OCI-LY7 (cell line): ENCODE measurements around the gene UNC5B. TPM values are rescaled to one million over a fixed set of nuclear protein-coding genes. Genes with fewer than 3 reads are reported as not detected.

Source experiments
- BruUV-seq: library from RNA; stranded (reverse); fragments of 400-500 nt; replicated peaks from 2 replicates; lab custom pipeline; 2021; lab: Mats Ljungman, UMichigan
- CTCF ChIA-PET: fragments of 300-600 bp; sonication (Branson Sonifier 250); formaldehyde crosslinking; loops from one replicate; lab custom pipeline; 2022; ENCODE audit warnings: antibody characterized with exemption; ENCODE audit not compliant: unreplicated experiment; lab: Charles Lee
- POLR2A ChIA-PET: fragments of 300-600 bp; sonication (Branson Sonifier 250); formaldehyde crosslinking; loops from one replicate; lab custom pipeline; 2022; ENCODE audit warnings: antibody characterized with exemption; lab: Charles Lee
- DNase-seq: peaks from one replicate; pipeline ENCODE4 v3.0.0-alpha.2; 2015; ENCODE audit warnings: low spot score
- H2AFZ ChIP-seq: fragments of 200-600 bp; sonication (generic), shearing (Covaris generic); 2 replicates; pipeline ENCODE4 v1.6.1; 2014; ENCODE audit warnings: mild to moderate bottlenecking, antibody characterized with exemption, low read length, moderate library complexity
- H3K27ac ChIP-seq: fragments of 200-600 bp; sonication (generic); 2 replicates; pipeline ENCODE4 v1.5.1; 2014; ENCODE audit warnings: mixed run types, low read depth, mild to moderate bottlenecking, moderate library complexity, low read length, inconsistent platforms; ENCODE audit not compliant: poor library complexity, severe bottlenecking
- H3K36me3 ChIP-seq: fragments of 200-600 bp; sonication (generic); 2 replicates; pipeline ENCODE4 v1.6.1; 2014; ENCODE audit warnings: mild to moderate bottlenecking, antibody characterized with exemption, low read length, moderate library complexity, mixed read lengths; ENCODE audit not compliant: insufficient read depth
- H3K4me1 ChIP-seq: fragments of 200-600 bp; sonication (generic); 2 replicates; pipeline ENCODE4 v1.5.1; 2014; ENCODE audit warnings: mild to moderate bottlenecking, low read length; ENCODE audit not compliant: insufficient read depth, poor library complexity, severe bottlenecking
- H3K4me2 ChIP-seq: fragments of 200-600 bp; sonication (generic); 2 replicates; pipeline ENCODE4 v1.6.1; 2014; ENCODE audit warnings: mild to moderate bottlenecking, low read length
- H3K4me3 ChIP-seq: fragments of 200-600 bp; sonication (generic); 2 replicates; pipeline ENCODE4 v1.5.1; 2014; ENCODE audit warnings: mild to moderate bottlenecking, low read depth, low read length; ENCODE audit not compliant: poor library complexity, severe bottlenecking
- H3K79me2 ChIP-seq: fragments of 200-600 bp; sonication (generic); 2 replicates; pipeline ENCODE4 v1.6.1; 2016; ENCODE audit warnings: low read depth, mild to moderate bottlenecking, low read length, moderate library complexity, mixed read lengths; ENCODE audit not compliant: insufficient read depth
- H3K9me2 ChIP-seq: fragments of 200-600 bp; sonication (generic); 2 replicates; pipeline ENCODE4 v1.6.1; 2016; ENCODE audit warnings: mild to moderate bottlenecking, low read length, mixed read lengths; ENCODE audit not compliant: insufficient read depth
- H3K9me3 ChIP-seq: fragments of 200-600 bp; sonication (generic); 2 replicates; pipeline ENCODE4 v1.6.1; 2014; ENCODE audit warnings: mild to moderate bottlenecking, mixed run types, low read length, mixed read lengths
- H4K20me1 ChIP-seq: fragments of 200-600 bp; sonication (generic); 2 replicates; pipeline ENCODE4 v1.6.1; 2014; ENCODE audit warnings: mild to moderate bottlenecking, antibody characterized with exemption, low read length, moderate library complexity, mixed read lengths; ENCODE audit not compliant: insufficient read depth
- CTCF ChIP-seq: fragments of 200-600 bp; sonication (generic); conservative IDR thresholded peaks from 2 replicates; pipeline ENCODE4 v1.5.1; 2014; ENCODE audit warnings: mild to moderate bottlenecking, antibody characterized with exemption, low read length, moderate library complexity, mixed read lengths
- EZH2phosphoT487 ChIP-seq: fragments of 200-600 bp; sonication (generic); IDR thresholded peaks from 2 replicates; pipeline ENCODE4 v1.6.1; 2018; ENCODE audit warnings: low read depth, borderline replicate concordance, mild to moderate bottlenecking, mixed run types, antibody characterized with exemption, low read length, moderate library complexity, mixed read lengths
- intact Hi-C: fragments of 100-400 bp; cut with micrococcal nuclease; formaldehyde crosslinking; loops from one replicate; pipeline ENCODE4 v1.10.0; 2022; ENCODE audit not compliant: unreplicated experiment
- total RNA-seq, 2 experiments: library from RNA; depleted of rRNA in 1 of 2; stranded (reverse); fragments of >200 nt in 1 of 2; shearing (Covaris generic) in 1 of 2; gene quantifications; 2 replicates each; pipeline ENCODE4 v1.2.3, GENCODE V29; 2014 to 2022

Gene UNC5B
- total RNA-seq, 2 experiments from 2014 or later: not detected

GRCh38 chr10:71342573-71343391 is 130.4 kb downstream of the UNC5B start:
- Histone ChIP-seq H3K4me3 (no peak overlapping the region), H3K9me3 (no peaks in the 10 kb centered on the region), H3K4me2 (no peak overlapping the region), H3K27ac (no peak overlapping the region), H3K36me3 (no peaks in the 10 kb centered on the region), H3K9me2 (no peaks in the 10 kb centered on the region), H3K4me1 (no peaks in the 10 kb centered on the region), H4K20me1 (no peaks in the 10 kb centered on the region), H3K79me2 (no peaks in the 10 kb centered on the region), H2AFZ (no peak overlapping the region)
- POLR2A ChIA-PET: interaction anchor here (1.2 kb wide), 1 partner anchor 15 kb away, joined by 3 read pairs; no protein-coding TSS in a partner anchor
- no peak for DNase-seq
- intact Hi-C loops: no loop called here
- TF ChIP-seq EZH2phosphoT487 (no peak), CTCF (no peak)
- CTCF ChIA-PET: no interaction called here
- BruUV-seq: no TSS peak

- no TSS peak for BruUV-seq
- H3K4me2 ChIP-seq: no peak overlapping the region
Measured at GRCh38 chr10:71343392-71343773, 131.0 kb downstream of the UNC5B start.

More at GRCh38 chr10:71343392-71343773, 131.0 kb downstream of the UNC5B start:
- no peak overlapping the region for H3K27ac ChIP-seq
- no peaks in the 10 kb centered on the region for H3K4me1 ChIP-seq
- no peaks in the 10 kb centered on the region for H3K9me3 ChIP-seq
- DNase-seq: no peak
- CTCF ChIA-PET: no interaction called here
- no peak overlapping the region for H2AFZ ChIP-seq
- intact Hi-C loops: no loop called here
- no peaks in the 10 kb centered on the region for H3K36me3 ChIP-seq
- no peak overlapping the region for H3K4me3 ChIP-seq
- no peaks in the 10 kb centered on the region for H3K9me2 ChIP-seq
- no peak for TF ChIP-seq CTCF
- TF ChIP-seq EZH2phosphoT487: no peak
- H4K20me1 ChIP-seq: no peaks in the 10 kb centered on the region
- no peaks in the 10 kb centered on the region for H3K79me2 ChIP-seq
- POLR2A ChIA-PET: interaction anchor here (1.2 kb wide), 1 partner anchor 14 kb away, joined by 3 read pairs; no protein-coding TSS in a partner anchor
